HG03469 (cell line): Measurements from ENCODE around the gene AVPI1.

Experiments
- ATAC-seq: cut with Tn5 transposase; IDR thresholded peaks from one replicate; pipeline ENCODE4 v1.9.1; 2021; ENCODE audit warnings: mild to moderate bottlenecking, moderate library complexity, moderate number of reproducible peaks; ENCODE audit not compliant: unreplicated experiment

The AVPI1 gene

GRCh38 chr10:97686962-97687784 is at the start of gene AVPI1:
Gene AVPI1 (minus strand): TSS chr10:97687241. CDS start chr10:97679905, 7,336 bp downstream.
- peak; percentile 77 for ATAC-seq

GRCh38 chr10:97736403-97736901 is 49.4 kb upstream of the AVPI1 start:
- ATAC-seq = no peak

GRCh38 chr10:97734021-97734420 is 47.0 kb upstream of the AVPI1 start:
- ATAC-seq = no peak

- ATAC-seq = no peak
Measured at GRCh38 chr10:97733256-97733655, 46.2 kb upstream of the AVPI1 start.

- ATAC-seq = no peak
Measured at GRCh38 chr10:97732052-97732359, 45.0 kb upstream of the AVPI1 start.

GRCh38 chr10:97731346-97732051 is 44.5 kb upstream of the AVPI1 start:
- no peak for ATAC-seq

GRCh38 chr10:97729014-97729413 is 42.0 kb upstream of the AVPI1 start:
- ATAC-seq = no peak

GRCh38 chr10:97726636-97727178 is 39.7 kb upstream of the AVPI1 start:
- no peak for ATAC-seq

GRCh38 chr10:97724341-97724941 is 37.4 kb upstream of the AVPI1 start:
- ATAC-seq = no peak

GRCh38 chr10:97723001-97723400 is 36.0 kb upstream of the AVPI1 start:
- ATAC-seq = no peak

- no peak for ATAC-seq
Measured at GRCh38 chr10:97721871-97722780, 35.1 kb upstream of the AVPI1 start.

- ATAC-seq = no peak
Measured at GRCh38 chr10:97719602-97720001, 32.6 kb upstream of the AVPI1 start.

- no peak for ATAC-seq
Measured at GRCh38 chr10:97718659-97719142, 31.7 kb upstream of the AVPI1 start.

GRCh38 chr10:97718178-97718577 is 31.1 kb upstream of the AVPI1 start:
- ATAC-seq = no peak

GRCh38 chr10:97717627-97718026 is 30.6 kb upstream of the AVPI1 start:
- no peak for ATAC-seq

GRCh38 chr10:97715259-97715874 is 28.3 kb upstream of the AVPI1 start:
- no peak for ATAC-seq

GRCh38 chr10:97714401-97715258 is 27.6 kb upstream of the AVPI1 start:
- ATAC-seq = peak; percentile 15

- ATAC-seq = peak; percentile 62
Measured at GRCh38 chr10:97713826-97714400, 26.9 kb upstream of the AVPI1 start.
